NB4 (cell line): Measurements from ENCODE around the gene SLC66A3.

Experiments
- MYC ChIP-seq: IDR thresholded peaks from 2 replicates; pipeline ENCODE4 v1.6.1; 2011; ENCODE audit warnings: low read depth, low read length
- POLR2A ChIP-seq: IDR thresholded peaks from 2 replicates; pipeline ENCODE4 v1.6.1; 2011; ENCODE audit warnings: mild to moderate bottlenecking; ENCODE audit not compliant: insufficient read length; ENCODE audit errors: extremely low read depth
- TF ChIP-seq, protein P1 (sequence below): IDR thresholded peaks from one replicate; pipeline ENCODE4 v1.5.1; 2012; ENCODE audit warnings: low read depth, low read length

DNA sequence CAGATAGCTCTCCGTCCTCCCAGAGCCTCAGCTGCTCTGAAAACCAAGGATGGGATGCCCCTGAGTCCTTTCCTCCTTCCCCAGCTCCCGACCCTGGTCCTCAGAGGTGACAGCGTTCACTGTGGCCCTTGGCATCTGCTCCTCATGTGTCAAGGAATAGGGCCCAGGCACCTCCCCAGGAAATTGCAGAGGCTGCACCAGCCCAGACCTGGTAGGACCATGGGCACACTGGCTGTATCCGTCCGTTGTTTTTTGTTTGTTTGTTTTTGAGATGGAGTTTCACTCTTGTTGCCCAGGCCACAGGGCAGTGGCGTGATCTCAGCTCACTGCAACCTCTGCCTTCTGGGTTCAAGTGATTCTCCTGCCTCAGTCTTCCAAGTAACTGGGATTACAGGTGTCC lies 37.5 kb upstream of the SLC66A3 start:
- TF ChIP-seq, protein P1, sequence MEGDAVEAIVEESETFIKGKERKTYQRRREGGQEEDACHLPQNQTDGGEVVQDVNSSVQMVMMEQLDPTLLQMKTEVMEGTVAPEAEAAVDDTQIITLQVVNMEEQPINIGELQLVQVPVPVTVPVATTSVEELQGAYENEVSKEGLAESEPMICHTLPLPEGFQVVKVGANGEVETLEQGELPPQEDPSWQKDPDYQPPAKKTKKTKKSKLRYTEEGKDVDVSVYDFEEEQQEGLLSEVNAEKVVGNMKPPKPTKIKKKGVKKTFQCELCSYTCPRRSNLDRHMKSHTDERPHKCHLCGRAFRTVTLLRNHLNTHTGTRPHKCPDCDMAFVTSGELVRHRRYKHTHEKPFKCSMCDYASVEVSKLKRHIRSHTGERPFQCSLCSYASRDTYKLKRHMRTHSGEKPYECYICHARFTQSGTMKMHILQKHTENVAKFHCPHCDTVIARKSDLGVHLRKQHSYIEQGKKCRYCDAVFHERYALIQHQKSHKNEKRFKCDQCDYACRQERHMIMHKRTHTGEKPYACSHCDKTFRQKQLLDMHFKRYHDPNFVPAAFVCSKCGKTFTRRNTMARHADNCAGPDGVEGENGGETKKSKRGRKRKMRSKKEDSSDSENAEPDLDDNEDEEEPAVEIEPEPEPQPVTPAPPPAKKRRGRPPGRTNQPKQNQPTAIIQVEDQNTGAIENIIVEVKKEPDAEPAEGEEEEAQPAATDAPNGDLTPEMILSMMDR: no peak
- no peak for TF ChIP-seq POLR2A
- TF ChIP-seq MYC: no peak
